ENCODE data around the gene CTDNEP1.

The CTDNEP1 gene

DNA sequence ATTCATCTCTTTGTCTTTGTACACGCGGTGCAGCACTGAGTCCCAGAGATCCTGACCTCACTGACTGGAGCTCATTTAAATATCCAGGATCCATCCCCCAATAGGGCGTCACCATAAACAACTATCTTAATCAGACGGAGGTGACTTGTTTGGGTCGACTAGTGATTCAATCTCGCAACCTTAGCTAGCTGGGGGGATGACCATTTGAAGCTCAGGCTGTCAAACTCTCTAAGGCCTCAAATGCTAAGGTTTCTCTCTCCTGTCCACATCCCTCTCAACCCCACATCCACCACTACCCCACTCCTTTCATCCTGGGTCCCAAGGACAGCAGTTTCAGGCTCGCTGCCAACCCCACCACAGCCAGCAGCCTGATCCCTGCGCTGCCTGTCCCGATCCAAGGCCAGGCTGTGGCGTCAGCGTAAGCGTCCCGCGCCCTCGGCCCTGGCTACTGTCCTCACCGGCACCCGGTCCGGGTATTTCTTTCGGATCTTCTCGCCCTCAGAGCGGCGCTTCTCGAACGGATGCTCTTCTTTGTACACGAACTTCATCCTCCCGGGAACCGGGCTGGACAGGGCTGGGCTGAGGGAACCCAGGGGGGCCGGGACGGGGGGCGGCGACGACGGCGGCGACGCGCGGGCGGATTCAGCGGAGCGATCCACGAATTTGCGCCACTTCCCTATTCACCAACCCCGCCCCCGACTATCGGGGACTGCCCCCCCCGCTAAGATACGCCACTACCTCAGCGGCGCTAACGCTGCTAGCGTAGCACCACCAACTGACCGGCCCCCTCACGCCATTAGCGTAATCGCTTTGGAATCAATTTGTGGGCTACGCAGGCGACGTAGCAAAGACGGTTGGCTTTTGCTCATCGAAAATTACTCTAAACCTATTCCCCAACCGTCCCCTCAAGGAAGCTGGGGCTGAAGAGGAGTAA, 9.5 kb downstream of the CTDNEP1 start, which contains the start of gene GABARAP:
Gene GABARAP (minus strand): TSS at position 667 of the 934 bp plus-strand sequence. CDS start 119 bp downstream, at position 548.
- TF ChIP-seq CTCF (IDR thresholded peaks at IDR 0.05; ENCODE audit: low read depth, low read length, poor library complexity, severe bottlenecking) (no peak), EZH2phosphoT487 (IDR thresholded peaks at IDR 0.05; ENCODE audit: borderline replicate concordance, low read length) (no peak)
- H3K9me3 ChIP-seq (ENCODE audit: control insufficient read depth, insufficient read depth, low read length), result no peaks in the 10 kb centered on the region
- peak within 1 kb of the TSS; percentile 100 for H3K4me3 ChIP-seq (ENCODE audit: low read length)
- H3K27ac ChIP-seq (ENCODE audit: low read depth, low read length), result peak within 1 kb of the TSS; percentile 78
- no peaks in the 10 kb centered on the region for H3K9me2 ChIP-seq (replicated peaks; ENCODE audit: control insufficient read depth, low read length)
- H3K36me3 ChIP-seq (ENCODE audit: control insufficient read depth, low read length), result peaks cover 61% of the 10 kb centered on the region
- H3F3A ChIP-seq (ENCODE audit: control insufficient read depth, insufficient read depth), result peaks cover 48% of the 10 kb centered on the region
- no peaks in the 10 kb centered on the region for H3K27me3 ChIP-seq (ENCODE audit: control insufficient read depth, low read length)
- peak within 1 kb of the TSS; percentile 97 for H3K4me2 ChIP-seq (ENCODE audit: low read length)
- H3K4me1 ChIP-seq (ENCODE audit: control insufficient read depth, low read length), result peaks cover 34% of the 10 kb centered on the region
- peaks cover 4% of the 10 kb centered on the region; the same call in 1 of the 2 replicates for H4K20me1 ChIP-seq (ENCODE audit: control insufficient read depth, insufficient read depth, low read depth, low read length)
- H3K79me2 ChIP-seq (ENCODE audit: control insufficient read depth, low read length), result peaks cover 55% of the 10 kb centered on the region

- peaks cover 55% of the 10 kb centered on the region for H3K79me2 ChIP-seq (ENCODE audit: control insufficient read depth, low read length)
- peaks cover 49% of the 10 kb centered on the region for H3F3A ChIP-seq (ENCODE audit: control insufficient read depth, insufficient read depth)
These were observed 10.3 kb downstream of the CTDNEP1 start for GRCh38 chr17:7241090-7241733.

DNA sequence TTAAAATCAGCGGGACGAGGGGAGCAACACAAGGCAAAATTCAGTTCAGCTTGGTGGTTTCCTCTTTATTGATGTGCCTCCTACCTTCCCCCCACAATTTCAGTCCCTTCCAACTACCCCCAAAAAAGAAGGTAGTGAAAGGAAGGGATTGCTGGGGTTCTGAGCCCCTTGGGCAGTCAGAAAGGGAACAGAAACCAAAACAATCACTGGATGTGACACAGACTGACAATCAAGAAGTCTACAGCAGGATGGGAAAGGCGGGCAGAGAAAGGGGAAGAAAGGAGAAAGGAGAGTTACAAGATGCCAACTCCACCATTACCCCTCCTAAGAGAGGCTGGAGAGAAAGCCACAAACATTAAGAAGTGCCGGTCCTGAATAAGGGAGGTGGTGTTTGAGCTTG, 11.2 kb downstream of the CTDNEP1 start:
- H3K9me2 ChIP-seq (replicated peaks; ENCODE audit: control insufficient read depth, low read length), result no peaks in the 10 kb centered on the region
- no peaks in the 10 kb centered on the region for H3K9me3 ChIP-seq (ENCODE audit: control insufficient read depth, insufficient read depth, low read length)
- peak overlapping the region; percentile 97 for H3K4me2 ChIP-seq (ENCODE audit: low read length)
- H3K4me1 ChIP-seq (ENCODE audit: control insufficient read depth, low read length), result peaks cover 51% of the 10 kb centered on the region
- no peaks in the 10 kb centered on the region for H3K27me3 ChIP-seq (ENCODE audit: control insufficient read depth, low read length)
- peaks cover 60% of the 10 kb centered on the region for H3K79me2 ChIP-seq (ENCODE audit: control insufficient read depth, low read length)
- H4K20me1 ChIP-seq (ENCODE audit: control insufficient read depth, insufficient read depth, low read depth, low read length), result peaks cover 8% of the 10 kb centered on the region; the same call in 1 of the 2 replicates
- H3K27ac ChIP-seq (ENCODE audit: low read depth, low read length), result peak overlapping the region; percentile 78
- peak overlapping the region; percentile 100 for H3K4me3 ChIP-seq (ENCODE audit: low read length)
- TF ChIP-seq EZH2phosphoT487 (IDR thresholded peaks at IDR 0.05; ENCODE audit: borderline replicate concordance, low read length) (no peak), CTCF (IDR thresholded peaks at IDR 0.05; ENCODE audit: low read depth, low read length, poor library complexity, severe bottlenecking) (no peak)
- H3F3A ChIP-seq (ENCODE audit: control insufficient read depth, insufficient read depth), result peaks cover 49% of the 10 kb centered on the region
- H3K36me3 ChIP-seq (ENCODE audit: control insufficient read depth, low read length), result peaks cover 64% of the 10 kb centered on the region

More at GRCh38 chr17:7241090-7241733, 10.3 kb downstream of the CTDNEP1 start:
- TF ChIP-seq CTCF (IDR thresholded peaks at IDR 0.05; ENCODE audit: low read depth, low read length, poor library complexity, severe bottlenecking) (no peak), EZH2phosphoT487 (IDR thresholded peaks at IDR 0.05; ENCODE audit: borderline replicate concordance, low read length) (no peak)
- H3K9me2 ChIP-seq (replicated peaks; ENCODE audit: control insufficient read depth, low read length), result no peaks in the 10 kb centered on the region
- peaks cover 61% of the 10 kb centered on the region for H3K36me3 ChIP-seq (ENCODE audit: control insufficient read depth, low read length)
- H3K4me3 ChIP-seq (ENCODE audit: low read length), result peak overlapping the region; percentile 100
- no peaks in the 10 kb centered on the region for H3K9me3 ChIP-seq (ENCODE audit: control insufficient read depth, insufficient read depth, low read length)
- H3K4me1 ChIP-seq (ENCODE audit: control insufficient read depth, low read length), result peaks cover 42% of the 10 kb centered on the region
- H4K20me1 ChIP-seq (ENCODE audit: control insufficient read depth, insufficient read depth, low read depth, low read length), result peaks cover 8% of the 10 kb centered on the region; the same call in 1 of the 2 replicates
- H3K4me2 ChIP-seq (ENCODE audit: low read length), result peak overlapping the region; percentile 97
- H3K27ac ChIP-seq (ENCODE audit: low read depth, low read length), result peak overlapping the region; percentile 78
- H3K27me3 ChIP-seq (ENCODE audit: control insufficient read depth, low read length), result no peaks in the 10 kb centered on the region
